Stimulated activated CD8-positive, alpha-beta memory T cell treated with anti-CD3 and anti-CD28 coated beads, Interleukin-4, amount 100 ng/mL, for 24 hours (primary cell): ENCODE measurements around the gene RALB.
A peak's percentile ranks its signal among the peaks of the same experiment; 100 is the strongest.

Source experiments
- DNase-seq: peaks from one replicate; pipeline ENCODE4 v3.0.0-alpha.2; 2020; ENCODE audit warnings: low read depth

The RALB gene, protein sequence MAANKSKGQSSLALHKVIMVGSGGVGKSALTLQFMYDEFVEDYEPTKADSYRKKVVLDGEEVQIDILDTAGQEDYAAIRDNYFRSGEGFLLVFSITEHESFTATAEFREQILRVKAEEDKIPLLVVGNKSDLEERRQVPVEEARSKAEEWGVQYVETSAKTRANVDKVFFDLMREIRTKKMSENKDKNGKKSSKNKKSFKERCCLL

DNA sequence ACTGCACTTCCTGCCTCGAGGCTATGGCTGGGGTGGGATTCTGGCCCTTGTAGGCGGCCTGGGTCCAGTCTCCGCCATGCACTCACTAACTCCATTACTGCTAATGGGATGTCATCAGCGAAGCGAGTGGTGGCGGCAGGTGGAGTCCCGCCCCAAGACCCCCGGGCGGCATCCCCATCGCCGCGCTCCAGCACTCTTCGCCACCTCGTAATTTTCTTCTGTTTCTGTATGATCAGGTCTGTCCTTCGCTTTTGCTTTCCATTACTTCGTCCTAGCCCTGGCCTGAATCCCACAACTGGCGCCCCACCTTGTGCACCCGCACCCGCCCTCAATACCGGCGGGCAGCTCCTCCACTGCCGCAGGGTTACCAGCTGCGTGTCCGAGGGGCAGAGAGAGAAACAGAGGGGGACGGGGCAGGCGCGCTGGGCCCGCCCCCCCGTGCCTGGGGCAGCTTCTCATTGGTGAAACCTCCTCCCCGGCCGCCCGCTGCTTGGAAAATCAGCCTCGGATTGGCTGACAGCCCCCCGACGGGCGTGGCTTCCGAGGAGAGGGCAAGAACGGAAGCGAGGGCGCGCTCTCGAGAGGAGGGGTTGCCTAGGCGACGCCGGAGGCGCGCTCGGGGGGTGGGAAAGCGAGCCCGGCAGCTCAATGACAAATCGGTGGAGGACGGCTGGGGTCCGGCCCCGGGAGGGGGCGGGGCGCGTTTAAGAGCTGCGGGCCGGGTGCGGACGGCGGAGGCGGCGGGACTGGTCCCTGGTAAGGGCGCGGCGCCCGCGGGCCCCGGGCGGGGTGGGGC, at the start of gene RALB:
RALB (plus strand) TSS at position 628 of the 796 bp plus-strand sequence. CDS start 25,813 bp downstream, outside the sequence.
- DNase-seq, result peak; percentile 99

DNA sequence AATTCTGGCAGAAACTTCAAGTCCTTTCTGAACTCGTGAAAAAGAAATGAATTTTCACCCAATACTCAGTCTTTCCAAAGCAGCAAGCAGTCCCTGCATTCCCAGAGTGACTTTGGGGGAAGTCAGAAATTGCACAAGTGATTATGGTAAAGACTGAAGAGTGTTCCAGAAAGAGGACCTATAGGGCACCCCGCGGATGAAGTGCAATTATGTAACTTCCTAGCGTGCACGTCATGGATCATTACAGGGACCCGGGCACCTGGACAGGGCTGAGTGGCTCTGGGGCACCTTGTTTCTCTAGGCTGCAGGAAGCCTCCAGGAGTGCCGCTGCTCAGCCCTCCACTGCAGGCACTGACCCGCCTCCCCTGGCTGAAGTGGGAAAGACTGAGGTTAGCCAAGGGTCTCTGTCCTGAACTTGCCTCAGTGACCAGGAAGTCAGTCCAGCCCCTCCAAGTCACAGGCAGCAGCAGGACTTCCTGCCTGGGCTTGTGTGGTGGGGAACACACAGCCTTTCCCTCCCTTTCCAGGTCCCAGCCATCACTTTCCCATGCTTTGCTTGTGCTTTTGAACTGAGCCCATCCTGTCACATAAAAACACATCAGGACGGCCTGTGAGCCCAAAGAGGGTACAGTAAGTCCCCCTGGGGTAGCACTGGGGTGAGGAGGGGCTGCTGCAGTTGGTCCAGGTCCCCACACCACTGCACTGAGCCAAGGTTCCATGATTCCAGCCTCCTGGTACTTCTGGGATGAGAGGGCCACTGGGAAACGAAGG, 49.2 kb upstream of the RALB start:
- no peak for DNase-seq

DNA sequence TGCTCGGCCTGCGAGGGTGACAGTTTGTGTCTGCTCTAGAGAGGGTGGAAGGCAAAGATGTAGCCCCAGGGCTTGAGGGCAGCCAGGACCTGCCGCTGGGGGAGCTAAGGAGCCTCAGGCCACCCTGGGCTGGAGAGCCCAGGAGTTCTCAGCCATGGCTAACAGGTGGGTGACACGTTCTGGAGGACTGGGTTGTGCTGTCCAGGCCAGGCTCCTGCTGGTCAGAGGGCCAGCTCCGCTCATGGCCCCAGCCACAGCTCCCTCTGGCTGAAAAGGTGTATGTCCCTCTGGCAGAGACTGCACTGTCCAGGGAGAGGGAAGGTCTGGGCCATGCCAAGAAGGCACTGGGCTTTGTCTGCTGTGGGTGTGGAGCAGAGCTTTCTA, 48.6 kb upstream of the RALB start:
- no peak for DNase-seq

DNA sequence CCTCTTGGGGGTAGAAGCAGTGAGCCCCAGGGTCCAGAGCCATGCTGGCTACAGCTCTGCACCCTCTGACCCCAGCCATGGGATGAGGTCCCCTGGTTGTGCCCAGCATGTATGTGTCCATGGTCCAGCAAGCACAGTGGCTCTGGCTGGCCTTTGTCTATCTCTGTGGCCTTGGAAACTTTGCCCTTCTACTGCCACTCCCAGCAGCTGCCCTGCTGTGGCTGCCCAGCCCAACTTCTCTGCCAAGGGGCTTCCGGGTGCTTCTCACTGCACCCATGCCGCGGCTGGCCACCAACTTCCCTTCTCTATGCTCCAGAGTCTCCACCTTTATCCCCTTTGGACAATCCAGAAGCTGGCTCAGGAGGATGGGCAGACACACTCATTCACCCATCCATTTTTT, 48.2 kb upstream of the RALB start:
- no peak for DNase-seq

DNA sequence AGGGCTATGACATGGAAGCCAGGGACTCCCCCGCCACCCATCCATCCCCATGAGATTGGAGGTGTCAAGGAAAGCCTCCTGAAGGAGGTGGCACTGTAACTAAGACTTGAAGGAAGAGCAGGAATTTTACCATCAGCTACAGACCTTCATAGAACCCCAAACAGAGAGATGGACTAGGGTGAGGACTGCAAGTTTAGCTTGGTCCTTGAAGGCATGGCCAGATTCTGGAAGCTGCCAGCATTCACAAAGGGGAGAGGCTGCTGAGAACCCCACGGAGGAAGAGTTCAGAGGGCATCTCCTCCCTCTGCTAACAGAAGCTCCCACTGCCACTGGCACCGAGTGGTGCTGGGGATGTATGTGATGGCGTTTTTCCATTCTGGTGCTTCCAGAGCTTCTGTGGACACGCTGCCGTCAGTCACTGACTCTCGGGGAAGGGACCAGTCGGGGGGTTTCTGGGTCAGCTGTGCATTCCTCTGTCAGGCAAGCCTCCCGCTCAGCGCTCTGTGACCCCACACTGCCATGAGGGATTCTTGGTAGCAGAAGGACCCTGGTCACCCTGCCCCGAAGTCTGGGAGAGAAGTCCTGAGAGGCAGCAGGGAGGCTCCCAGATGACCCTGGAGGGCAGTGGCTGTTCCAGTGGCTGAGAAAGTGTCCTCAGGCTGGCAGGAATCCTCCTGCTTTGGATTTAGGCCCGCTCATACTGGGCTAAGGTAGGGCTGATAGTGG, 47.5 kb upstream of the RALB start:
- DNase-seq, result no peak

DNA sequence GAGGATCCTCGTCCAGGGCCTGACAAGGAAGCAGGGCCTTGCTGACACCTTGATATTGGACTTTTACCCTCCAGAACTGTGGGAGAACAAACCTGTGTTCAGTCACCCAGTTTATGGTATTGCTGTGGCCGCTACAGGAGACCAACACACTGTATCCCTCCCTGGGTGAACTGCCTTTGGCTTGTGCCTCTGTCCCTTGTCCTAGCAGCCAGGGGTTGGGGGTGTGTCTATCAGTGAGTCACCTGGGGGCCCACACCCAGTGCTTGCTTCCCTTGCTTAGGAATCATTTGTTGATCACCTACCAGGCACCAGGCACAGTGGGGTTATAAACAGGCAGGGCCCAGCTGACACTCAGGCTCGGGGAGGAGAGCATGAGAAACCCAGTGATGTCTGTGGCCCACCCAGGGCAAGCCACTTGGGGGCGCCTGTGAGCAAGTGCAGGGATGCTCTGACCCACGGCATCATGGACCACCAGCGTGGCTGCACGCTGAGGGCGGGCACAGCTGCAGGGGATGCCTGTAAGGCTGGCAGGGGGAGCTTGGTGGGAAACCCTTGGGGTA, 46.5 kb upstream of the RALB start:
- peak; percentile 31 for DNase-seq

DNA sequence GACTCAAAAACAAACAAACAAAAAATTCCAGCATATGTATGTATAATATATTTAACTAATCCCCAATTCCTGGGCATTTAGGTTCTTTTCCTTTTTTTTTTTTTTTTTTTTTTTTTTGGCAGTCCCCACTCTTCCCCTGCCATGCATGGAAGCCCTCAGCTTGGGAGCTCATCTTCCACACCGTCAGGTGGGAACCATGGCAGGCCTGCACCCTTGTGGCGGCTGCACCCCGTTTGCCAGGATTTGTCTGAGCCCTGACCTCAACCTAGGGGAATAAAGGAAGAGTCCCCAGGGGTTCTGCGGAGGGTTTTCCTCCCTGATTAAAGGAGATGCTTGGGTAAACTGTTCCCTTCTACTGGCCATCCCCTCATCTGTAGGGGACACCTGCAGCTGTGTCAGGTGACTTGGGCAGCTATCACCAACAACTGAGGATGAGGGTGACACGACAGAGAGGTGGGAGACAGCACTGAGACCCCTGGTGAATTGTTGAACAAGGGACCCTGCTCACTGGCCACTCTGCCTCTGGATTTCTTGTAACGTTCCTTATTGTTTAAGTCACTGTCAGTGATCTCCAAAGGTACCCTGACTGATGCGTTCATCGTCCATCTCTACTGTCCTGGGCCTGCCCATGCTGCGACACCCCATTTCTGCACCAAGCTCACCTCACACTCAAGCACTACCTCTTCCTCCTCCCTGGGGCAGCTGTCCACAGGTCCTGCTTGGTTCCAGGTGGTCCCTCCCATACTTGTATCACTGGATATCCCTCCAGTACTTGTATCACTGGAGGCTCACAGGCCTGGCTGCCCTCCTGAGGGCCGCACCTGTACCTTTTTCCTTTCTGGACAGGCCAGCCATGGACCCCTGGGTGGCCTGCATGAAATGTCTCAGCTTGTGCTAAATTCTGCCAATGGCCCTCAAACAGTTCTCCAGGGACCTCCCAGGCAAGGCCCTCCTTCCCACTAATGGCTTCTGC, 44.0 kb upstream of the RALB start:
- DNase-seq, result no peak

DNA sequence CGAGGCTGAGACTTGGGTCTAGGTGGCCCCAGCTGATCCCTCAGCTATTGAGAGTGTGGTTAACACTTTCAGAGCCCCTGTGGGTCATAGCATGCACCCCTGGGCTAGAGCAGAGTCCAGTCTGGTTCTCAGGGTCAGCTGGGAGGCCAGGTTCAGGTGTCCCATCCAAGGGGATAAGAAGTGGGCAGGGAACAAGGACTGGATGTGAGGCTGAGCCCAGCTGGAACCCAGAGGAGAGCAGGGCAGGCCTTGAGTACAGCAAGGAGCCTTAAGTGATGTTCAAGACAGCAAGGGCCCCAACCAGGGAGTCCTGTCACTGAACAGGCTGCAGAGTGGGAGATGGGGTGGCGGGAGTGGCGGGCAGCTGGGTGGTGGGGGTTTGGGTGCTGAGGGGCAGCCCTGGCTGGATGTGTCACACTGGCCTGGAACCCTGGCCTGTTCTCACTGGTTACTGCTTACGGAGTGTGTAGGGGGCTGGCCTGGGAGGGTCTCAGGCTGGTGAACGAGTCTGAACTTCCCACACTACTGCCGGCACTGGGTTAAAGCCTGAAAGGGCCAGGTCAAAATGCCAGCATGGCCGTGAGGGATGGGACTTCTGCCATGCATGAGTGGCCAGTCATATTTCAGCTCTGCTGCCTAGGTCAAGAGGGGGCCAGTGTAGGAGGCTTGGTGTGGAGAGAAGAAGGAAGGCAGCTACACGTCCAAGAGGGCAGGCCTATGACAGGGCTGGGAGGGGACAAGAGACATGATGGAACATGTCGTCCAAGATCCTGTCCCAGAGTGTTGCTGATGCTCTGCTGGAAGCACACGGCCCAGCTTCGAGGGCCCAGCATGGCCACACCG, 43.0 kb upstream of the RALB start:
- no peak for DNase-seq

DNA sequence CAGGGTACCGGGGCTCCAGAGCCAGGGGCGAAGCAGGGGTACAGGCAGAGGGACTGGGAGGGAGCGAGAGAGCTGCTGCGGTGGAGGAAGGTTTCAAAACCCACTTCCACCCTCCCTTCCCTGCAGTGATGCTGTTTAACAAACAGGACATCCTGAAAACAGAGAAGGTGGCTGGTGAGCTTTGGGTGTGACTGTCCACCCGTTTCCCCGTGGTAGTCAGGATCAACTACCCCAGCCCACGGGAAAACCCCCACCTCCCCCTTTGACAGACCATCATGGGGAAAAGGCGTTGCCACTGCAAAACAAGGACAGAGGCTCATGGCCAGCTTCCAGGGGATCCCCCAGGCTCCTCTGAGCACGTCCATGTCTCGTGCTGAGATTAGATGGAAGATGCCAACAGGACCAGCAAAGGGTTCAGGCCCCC, 42.4 kb upstream of the RALB start:
- DNase-seq, result no peak

DNA sequence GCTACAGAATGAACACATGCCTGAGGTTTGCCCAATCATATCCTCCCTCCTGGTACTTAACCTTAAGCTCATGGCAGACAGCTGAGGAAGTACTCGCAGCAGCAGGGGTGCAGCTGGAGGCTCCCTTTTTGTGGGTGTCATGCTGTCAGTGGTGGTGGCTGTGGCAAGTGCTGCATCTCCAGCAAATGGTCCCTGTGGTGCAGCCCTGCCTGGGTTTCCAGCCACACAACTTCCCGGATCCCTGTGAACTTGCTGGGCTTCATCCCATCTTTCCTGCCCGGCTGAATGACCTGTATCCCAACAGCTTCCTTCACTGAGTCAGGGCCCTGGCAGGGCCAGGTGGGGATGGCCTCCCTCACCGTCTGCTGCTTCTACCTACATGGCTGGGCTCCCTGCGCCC, 34.5 kb upstream of the RALB start:
- no peak for DNase-seq

DNA sequence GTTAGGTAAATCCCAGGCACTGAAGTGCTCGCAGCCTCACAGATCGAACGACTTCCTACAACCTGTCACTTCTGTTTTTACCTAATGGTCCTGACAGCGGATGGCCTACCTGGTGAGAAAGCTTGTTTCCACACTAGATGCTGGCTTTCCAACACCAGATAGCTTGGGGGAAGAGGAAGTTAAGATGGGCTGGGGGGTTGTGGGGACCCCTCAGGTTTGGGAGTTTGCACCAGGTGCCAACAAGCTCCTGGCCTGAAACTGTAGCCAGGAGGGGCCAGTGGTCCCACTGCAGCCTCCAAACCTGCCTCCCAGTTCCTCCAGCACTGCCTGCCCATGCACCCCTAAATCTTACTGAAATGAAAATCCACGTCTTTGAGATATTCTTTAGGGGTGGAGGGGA, 33.4 kb upstream of the RALB start:
- no peak for DNase-seq

DNA sequence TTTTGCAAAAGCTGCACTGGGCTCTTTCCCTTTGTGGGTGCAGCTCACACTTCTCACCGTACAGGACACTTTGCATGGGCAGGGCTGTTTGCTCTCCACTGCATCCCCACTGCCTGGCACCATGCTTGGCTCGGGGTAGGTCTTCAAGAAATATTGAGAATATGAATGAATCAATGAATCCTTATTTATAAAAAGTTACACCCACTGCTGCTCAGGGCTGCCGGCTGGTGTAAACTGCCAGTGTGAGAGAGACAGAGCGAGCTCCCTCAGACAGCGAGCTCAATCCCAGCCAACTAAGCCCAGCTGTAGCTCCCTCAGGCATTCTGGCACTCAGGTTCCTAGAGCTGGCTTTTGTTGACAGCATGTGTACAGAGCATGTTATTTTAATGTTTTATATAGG, 32.9 kb upstream of the RALB start:
- DNase-seq, result no peak

DNA sequence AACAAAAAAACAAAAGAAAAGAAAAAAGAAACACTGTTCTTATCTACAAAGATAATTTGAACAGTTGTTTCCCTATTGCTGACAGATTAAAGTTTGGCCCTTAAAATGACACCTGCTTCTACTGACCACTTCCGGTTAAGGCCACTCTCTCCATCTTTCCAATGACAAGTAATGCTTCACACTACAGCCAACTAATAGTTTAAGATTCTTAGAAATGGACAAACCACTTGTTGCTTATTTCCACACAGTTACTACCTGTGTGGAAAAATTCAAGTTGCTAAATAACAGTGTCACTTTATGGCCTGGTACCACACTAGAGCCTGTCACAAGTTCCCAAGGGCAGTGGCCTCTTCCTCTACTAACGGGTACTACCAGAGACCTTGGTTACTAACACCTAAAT, 31.9 kb upstream of the RALB start:
- no peak for DNase-seq

DNA sequence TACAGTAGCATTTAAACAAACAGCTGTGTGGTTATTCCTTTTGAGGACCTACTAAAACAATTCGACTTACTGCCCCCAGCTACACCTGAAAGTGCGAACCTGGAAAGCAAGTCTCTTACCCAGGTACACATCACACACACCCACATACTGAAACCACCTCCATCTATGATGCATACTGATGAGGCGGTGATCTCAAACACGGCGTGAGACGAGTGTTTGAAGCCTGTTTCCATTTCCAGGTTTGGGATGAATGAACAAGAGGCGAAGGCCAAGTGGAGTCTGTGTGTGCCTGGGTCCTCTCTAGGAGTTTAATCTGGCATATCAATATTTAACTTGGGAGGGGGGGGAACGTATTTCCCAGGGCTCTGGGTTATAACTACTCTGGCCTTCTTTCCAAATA, 31.0 kb upstream of the RALB start:
- no peak for DNase-seq

DNA sequence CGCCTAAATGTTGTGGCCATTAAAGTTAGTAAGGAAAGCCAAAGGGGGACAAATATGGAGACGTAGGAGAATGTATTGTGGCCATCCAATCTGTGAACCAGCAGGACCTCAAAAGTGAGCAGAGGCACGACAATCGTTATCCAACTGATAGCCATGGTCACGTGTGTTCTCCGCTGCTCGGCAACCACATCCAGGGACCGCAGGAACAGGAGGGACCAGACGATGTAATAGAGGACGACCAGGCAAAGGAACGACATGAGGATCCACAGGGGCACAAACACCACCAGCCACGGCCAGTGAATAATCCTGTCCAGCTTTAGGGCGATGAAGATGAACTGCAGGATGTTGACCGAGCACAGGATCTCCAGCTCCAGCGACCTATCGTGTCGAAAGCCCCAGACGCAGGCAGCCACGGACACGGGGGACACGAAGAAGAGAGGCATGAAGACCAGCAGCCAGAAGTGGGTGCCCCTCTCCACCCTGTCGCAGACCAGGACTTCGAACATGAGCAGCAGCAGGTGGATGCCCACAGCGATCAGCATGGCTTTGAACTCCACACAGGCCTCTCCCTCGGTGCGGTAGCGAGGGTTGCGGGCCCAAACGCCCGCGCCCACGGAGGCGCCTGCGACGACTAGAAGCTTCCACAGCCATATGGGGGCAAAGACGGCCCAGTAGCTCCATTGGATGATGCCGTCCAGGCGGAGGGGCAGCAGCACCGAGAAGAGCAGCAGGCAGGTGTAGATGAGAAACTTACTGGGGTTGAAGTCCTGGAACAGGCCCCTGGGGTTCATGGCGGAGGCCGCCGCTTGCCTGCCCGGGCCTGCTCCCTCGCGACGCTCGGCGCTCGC, 30.2 kb upstream of the RALB start:
- DNase-seq, result no peak

DNA sequence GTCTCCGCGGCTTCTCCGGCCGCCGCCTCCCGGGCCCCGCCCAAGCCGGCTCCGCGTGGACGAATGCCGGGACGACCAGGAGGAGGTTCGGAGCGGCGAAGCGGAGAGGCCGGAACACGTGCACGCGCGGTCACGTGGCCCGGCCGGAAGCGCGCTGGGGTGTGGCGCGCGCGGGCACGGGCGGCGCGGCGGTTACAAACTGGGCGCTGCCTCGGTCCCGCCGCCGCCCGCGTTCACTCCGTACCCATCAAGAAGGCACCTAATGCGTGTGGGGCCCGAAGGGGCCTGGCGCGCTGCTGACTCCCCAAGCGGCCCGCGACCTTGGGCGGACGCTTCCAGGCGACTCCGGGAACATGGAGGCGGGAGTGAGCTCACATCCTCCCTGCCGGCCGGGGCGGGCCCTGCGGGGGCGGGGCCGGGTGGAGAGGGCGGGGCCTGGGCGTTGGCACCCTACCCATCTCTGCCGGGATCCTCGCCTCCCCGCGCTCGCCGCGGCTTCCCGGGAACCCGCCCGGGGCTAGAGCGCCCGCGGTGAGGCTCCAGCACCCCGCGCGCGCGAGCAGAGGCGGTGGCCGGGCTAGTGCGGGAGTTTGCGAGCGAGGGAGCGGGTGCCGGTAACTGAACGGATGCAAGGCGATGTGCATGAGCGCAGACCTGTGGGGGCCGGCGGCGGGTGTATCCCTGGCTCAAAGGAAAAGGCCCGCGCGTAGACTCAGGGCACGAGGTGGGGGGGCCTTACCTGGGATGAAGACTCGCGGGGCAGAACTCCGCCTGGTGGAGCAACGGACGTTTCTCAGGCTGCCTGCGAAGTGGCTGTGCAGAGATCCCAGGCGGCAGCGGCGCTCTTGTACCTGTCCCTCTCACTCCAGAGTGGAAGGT, 29.4 kb upstream of the RALB start, which contains the start of gene TMEM185B:
TMEM185B (minus strand) TSS at position 367 of the 879 bp plus-strand sequence. CDS start 424 bp downstream, outside the sequence.
- peak; percentile 85 for DNase-seq

DNA sequence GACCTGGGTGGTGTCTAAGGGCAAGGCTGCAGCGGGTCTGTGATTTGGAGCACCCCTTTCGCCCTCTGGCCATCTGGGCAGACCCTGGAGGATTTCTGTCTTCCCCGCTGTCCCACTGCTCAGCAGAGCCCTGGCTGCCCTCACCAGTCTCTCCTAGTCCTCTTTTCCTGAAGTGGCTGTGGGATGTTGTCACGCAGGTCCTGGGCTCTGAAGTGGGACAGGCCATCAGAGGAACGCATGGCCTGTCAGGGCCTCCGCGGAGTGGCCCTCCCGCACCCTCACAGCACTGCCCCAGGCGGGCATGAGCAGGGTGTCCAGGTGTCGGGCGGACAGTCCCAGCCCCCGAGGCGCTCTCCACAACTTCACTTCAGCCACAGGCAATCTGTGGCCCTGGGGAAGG, 28.4 kb upstream of the RALB start:
- DNase-seq, result no peak
